ENCODE data around the gene TMEM186.

GRCh38 chr16:8762254-8762653, 35.2 kb downstream of the TMEM186 start:
- TF ChIP-seq EZH2phosphoT487 (conservative IDR thresholded peaks at IDR 0.05; ENCODE audit: low read length), result no peak
- TF ChIP-seq CTCF (IDR thresholded peaks at IDR 0.05; ENCODE audit: insufficient read depth, low read length, poor library complexity, severe bottlenecking), result no peak
